Endometrial microvascular endothelial cells (primary cell): Measurements from ENCODE around the gene TMEM79. TPM values are rescaled to one million over a fixed set of nuclear protein-coding genes. Genes with fewer than 3 reads are reported as not detected.

Experiments used
- in situ Hi-C: cut with HindIII; loops from 2 replicates; pipeline ENCODE4 v1.10.0; 2017; ENCODE audit warnings: low sequenced_read_pairs, low pct_unique_long_range_greater_than_20kb; ENCODE audit errors: inconsistent ontology term
- total RNA-seq: library from RNA; depleted of rRNA; stranded (reverse); fragments of >200 nt; gene quantifications from one replicate; pipeline ENCODE4 v1.2.3, GENCODE V29; 2015; ENCODE audit errors: inconsistent ontology term

The TMEM79 gene, protein sequence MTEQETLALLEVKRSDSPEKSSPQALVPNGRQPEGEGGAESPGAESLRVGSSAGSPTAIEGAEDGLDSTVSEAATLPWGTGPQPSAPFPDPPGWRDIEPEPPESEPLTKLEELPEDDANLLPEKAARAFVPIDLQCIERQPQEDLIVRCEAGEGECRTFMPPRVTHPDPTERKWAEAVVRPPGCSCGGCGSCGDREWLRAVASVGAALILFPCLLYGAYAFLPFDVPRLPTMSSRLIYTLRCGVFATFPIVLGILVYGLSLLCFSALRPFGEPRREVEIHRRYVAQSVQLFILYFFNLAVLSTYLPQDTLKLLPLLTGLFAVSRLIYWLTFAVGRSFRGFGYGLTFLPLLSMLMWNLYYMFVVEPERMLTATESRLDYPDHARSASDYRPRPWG
- 0.93 TPM for total RNA-seq

GRCh38 chr1:156284112-156284511 lies at the start of gene TMEM79:
Gene TMEM79, plus strand, starts transcription at chr1:156284325. Its CDS starts 902 bp downstream, at chr1:156285227.
- in situ Hi-C loops: no loop called here

DNA sequence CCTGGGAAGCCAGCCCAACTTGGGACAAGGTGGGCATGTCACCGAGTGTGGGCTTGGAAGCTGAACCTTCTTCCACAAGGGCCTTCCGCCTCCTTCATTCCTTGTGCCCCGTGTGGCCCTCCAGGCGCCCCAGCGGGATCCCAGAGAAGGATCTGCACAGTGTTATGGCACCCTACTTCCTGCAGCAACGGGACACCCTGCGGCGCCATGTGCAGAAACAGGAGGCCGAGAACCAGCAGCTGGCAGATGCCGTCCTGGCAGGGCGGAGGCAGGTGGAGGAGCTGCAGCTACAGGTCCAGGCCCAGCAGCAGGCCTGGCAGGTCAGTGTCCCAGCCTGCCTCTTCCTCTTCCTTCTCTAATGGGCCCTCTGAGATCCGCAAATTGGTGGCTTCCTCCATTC lies 48.0 kb upstream of the TMEM79 start:
- in situ Hi-C loops: no loop called here

DNA sequence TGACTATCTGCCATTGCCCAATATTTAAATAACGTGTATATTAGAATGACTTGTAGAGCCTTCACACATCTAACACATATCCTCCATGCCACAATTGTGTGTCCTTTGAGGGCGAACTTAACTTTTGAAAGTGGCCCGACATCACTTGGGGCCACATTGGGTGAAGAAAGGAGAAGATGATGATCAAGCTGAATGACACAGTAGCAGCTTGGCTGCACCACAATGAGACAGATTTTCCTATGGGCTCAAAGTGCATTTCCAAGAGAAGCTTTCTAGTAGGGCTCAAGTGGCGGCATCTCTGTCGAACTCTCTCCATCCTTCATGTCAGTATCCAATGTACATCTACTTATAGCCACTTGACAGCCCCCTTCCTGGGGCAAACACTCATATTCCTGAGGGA lies 45.9 kb upstream of the TMEM79 start:
- in situ Hi-C loops: no loop called here

DNA sequence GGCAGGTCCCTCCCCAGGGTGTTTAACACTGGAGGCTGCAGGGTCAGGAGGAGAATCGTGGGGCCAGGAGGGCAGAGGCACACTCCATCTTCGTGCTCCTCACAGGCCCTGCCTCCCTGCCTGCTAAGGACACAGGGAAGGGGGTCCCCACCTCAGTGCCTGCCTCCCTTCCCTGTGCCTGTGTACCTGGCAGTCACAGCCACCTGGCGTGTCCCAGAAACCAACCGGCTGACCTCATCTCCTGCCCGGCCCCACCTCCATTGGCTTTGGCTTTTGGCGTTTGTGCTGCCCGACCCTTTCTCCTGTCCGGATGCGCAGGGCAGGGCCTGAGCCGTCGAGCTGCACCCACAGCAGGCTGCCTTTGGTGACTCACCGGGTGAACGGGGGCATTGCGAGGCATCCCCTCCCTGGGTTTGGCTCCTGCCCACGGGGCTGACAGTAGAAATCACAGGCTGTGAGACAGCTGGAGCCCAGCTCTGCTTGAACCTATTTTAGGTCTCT lies 42.8 kb upstream of the TMEM79 start:
- in situ Hi-C loops: no loop called here

GRCh38 chr1:156241926-156242325 lies 42.2 kb upstream of the TMEM79 start, which contains the start of gene BGLAP:
Gene BGLAP, plus strand, starts transcription at chr1:156242184. Its CDS starts 48 bp downstream, at chr1:156242232.
- in situ Hi-C loops: no loop called here

- in situ Hi-C loops: no loop called here
These were observed 41.4 kb upstream of the TMEM79 start for GRCh38 chr1:156242738-156243137.

DNA sequence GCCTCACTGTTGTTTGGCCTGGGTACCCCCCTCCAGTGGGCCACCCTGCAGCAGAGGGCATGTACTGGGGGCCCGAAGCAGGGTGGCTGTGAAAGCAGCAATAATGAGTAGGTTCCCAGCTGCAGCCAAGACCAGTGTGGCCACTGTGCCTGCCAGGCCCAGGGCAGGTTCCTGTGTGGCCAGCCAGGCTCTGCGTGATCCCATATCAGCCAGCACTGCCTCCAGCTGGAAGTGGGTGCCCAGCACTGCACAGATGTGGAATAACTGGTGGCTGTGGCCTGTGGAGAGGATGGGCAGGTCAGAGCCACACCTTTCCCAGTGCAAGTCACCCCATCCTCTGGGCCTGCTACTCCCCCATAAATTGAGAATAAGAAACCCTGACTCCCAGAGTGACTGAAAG lies 40.0 kb upstream of the TMEM79 start:
- in situ Hi-C loops: no loop called here

- in situ Hi-C loops: no loop called here
These were observed 39.4 kb upstream of the TMEM79 start for GRCh38 chr1:156244712-156245111.

DNA sequence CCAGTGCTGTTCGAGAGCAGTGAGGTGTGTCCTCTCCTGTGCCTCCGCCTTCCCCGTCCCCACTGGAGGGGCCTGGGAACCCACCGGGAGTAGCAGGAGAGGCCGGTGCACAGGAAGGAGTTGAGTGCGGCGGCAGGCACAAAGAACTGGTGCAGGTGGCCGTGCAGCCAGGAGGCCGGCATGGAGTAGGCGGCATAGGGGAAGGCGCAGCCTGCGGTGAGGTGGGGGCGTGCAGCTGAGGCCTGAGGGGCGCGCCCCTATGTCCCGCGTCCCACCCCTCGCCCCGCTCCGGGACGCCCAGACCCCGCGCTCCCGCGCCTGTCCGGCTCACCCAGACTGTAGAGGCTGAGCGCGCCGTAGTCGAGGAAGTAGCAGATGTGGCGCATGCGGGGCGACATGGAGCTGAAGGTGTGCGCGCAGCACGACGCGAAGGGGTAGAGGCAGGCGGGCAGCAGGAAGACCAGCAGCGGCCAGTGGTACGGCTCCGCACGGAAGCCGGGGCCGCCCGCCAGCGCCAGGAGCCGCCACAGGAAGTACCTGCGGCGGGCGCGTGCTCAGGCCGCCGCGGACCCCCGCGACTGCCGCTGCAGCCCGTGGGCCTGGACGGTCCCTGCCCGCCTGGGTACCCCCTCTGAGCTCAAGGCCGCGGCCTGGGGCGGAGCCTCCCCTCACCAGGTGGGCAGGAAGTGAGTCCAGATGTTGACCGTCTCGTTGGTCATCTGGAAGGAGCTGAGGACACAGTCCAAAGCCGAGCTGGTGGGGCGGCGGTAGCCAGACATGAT lies 38.5 kb upstream of the TMEM79 start:
- in situ Hi-C loops: no loop called here

DNA sequence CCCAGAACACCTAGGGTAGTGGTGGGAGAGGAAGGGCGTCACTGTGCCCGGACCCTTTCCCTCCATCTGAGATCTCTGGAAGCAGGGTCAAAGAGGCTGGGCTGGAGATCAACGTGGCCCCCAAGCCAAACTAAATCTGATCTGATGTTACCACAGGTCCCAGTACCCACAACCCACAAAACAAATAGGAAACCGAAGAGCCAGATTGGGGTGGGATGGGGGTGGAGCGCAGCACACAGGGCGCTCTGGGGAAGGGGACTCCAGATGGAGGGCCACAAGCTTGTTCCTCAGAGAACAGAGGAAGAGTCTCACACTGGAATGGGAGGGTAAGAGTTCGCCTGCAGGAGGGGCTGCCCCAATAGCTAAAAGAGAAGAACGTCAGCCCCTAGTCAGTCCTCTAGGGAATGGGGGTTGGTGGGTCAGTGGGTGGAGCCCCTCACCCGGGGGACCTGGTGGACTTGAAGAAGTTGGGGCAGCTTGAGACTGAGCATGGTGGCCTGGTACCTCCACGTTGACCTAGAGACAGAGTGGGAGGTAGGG lies 37.8 kb upstream of the TMEM79 start:
- in situ Hi-C loops: no loop called here

- in situ Hi-C loops: no loop called here
These were observed 37.2 kb upstream of the TMEM79 start for GRCh38 chr1:156246781-156247459.

DNA sequence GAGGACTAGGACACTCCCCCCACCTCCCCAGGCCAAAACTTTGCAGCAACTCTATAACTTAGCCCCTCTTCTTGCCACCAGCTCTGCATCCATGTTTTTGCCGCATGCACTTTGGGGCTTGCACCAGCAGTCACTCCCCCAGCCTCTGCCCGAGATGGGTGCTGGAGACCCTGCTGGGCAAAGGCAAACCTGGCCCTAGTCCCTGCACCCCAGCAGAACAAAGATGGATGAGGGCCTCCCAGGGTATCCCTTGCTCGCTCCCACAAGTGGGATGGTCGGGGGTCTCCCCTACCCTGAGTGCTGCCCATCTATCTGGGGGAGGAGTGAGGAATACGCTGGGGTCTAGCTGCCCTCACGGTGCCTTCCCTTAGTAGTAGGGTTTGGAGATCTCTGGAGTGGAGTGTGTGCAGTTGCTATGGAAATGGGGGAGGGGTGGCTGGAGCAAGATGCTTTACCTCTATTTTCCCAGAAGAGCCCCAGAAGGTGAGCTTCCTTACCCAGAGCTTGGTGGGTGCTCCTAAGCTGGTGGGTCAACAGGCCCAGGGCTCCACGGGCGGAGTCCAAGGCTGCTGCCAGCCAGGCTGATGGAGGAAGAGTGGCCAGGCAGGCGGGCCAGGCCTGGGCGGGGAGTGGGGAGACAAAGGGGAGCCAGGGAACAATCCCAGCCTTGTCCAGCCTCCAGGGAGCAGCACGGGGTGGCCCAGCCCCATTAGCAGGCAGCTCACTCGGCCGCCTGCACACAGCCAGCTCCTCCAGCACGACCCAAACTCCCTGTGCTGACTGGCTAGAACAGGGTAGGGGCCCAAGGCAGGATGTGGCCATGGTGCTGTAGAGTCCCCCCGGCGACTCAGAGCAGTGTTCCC lies 36.4 kb upstream of the TMEM79 start, which contains the start of gene PAQR6:
TSS of gene PAQR6 (minus strand) at position 597 of the 863 bp plus-strand sequence. CDS start 1,325 bp downstream, outside the sequence.
- in situ Hi-C loops: no loop called here

- in situ Hi-C loops: no loop called here
These were observed 35.8 kb upstream of the TMEM79 start for GRCh38 chr1:156248323-156248683.

- in situ Hi-C loops: no loop called here
These were observed 34.5 kb upstream of the TMEM79 start for GRCh38 chr1:156249593-156249992.

- in situ Hi-C loops: no loop called here
These were observed 32.6 kb upstream of the TMEM79 start for GRCh38 chr1:156251527-156251926.

GRCh38 chr1:156253634-156254033 lies 30.5 kb upstream of the TMEM79 start:
- in situ Hi-C loops: no loop called here

DNA sequence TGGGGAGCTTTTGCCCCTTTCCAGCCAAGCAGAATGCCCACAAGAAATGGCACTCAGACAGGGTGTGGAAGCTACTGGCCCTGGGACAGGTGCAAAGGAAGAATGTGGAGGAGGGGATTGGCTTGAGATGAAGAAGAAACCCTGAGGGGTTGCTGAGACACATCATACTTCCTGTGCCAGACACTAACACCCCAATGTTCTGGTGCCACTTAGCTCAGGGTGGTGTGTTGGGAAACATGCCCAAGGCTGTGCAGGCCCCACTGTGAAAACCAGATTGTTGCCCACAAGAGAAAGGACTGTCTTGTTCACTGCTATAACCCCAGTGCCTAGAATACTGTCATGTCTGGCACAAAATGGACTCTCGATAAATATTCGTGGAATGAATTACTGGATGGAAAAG lies 26.4 kb upstream of the TMEM79 start:
- in situ Hi-C loops: no loop called here

GRCh38 chr1:156258859-156259258 lies 25.3 kb upstream of the TMEM79 start:
- in situ Hi-C loops: no loop called here
